OCI-LY7 (cell line): ENCODE measurements around the gene PLEKHG5.

Experiments used
- EZH2phosphoT487 ChIP-seq: fragments of 200-600 bp; sonication (generic); IDR thresholded peaks from 2 replicates; pipeline ENCODE4 v1.6.1; 2018; ENCODE audit warnings: low read depth, borderline replicate concordance, mild to moderate bottlenecking, mixed run types, antibody characterized with exemption, low read length, moderate library complexity, mixed read lengths
- TF ChIP-seq, protein P1 (sequence below): fragments of 200-600 bp; sonication (generic); conservative IDR thresholded peaks from 2 replicates; pipeline ENCODE4 v1.5.1; 2014; ENCODE audit warnings: mild to moderate bottlenecking, antibody characterized with exemption, low read length, moderate library complexity, mixed read lengths

DNA sequence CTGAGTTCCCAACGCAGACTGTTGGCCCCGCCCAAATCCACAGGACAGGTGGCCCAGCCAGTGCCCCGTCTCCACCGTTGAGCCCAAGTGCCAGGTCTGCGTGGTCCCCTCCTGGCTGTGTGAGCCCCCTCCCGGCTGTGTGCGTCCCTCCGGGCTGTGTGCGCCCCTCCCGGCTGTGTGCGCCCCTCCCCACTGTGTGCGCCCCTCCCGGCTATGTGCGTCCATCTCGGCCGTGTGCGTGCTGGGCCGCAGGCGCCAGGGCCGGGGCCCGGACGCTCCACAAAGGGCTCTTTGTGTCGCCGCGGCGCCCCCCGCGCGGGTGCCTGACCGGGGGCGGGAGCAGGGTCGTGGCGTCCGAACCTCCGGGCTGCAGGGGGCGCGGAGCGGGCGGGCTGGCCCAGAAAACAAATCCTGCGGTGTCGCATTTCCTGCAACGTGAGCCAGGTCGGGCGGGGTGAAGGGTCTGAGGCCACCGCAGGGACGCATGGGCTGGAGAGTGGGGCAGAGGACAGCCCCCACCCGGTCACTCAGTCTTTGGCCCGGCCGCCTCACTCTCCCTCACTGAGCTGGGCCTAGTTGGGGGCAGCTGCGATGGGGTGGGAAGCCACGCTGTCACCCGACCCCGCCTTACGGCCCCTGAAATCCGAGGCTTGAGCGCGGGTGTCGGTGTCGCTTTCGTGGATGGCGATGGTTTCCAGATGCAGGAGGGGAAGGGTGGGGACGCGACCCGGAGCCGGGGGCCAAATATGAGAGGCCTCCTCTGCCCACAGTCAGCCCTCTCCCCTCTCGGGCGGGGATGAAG is 44.2 kb downstream of the PLEKHG5 start:
- TF ChIP-seq, protein P1, sequence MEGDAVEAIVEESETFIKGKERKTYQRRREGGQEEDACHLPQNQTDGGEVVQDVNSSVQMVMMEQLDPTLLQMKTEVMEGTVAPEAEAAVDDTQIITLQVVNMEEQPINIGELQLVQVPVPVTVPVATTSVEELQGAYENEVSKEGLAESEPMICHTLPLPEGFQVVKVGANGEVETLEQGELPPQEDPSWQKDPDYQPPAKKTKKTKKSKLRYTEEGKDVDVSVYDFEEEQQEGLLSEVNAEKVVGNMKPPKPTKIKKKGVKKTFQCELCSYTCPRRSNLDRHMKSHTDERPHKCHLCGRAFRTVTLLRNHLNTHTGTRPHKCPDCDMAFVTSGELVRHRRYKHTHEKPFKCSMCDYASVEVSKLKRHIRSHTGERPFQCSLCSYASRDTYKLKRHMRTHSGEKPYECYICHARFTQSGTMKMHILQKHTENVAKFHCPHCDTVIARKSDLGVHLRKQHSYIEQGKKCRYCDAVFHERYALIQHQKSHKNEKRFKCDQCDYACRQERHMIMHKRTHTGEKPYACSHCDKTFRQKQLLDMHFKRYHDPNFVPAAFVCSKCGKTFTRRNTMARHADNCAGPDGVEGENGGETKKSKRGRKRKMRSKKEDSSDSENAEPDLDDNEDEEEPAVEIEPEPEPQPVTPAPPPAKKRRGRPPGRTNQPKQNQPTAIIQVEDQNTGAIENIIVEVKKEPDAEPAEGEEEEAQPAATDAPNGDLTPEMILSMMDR = no peak
- TF ChIP-seq EZH2phosphoT487 = no peak
